Activated CD4-positive, alpha-beta T cell treated with anti-CD3 and anti-CD28 coated beads, Interleukin-2, amount 10 ng/mL, durations not matched to agents 7 days and 5 days (primary cell): ENCODE results near the gene SRGAP3. TPM values are rescaled to one million over a fixed set of nuclear protein-coding genes. Genes with fewer than 3 reads are reported as not detected.

Experiments used
- CTCF ChIA-PET: fragments of 350-600 bp; sonication (Branson Sonifier 250); formaldehyde crosslinking; loops from one replicate; lab custom pipeline; 2021; ENCODE audit warnings: antibody characterized with exemption; lab: Charles Lee
- POLR2A ChIA-PET: fragments of 350-600 bp; sonication (Branson Sonifier 250); formaldehyde crosslinking; loops from one replicate; lab custom pipeline; 2021; ENCODE audit warnings: antibody characterized with exemption; lab: Charles Lee
- DNase-seq: peaks from one replicate; pipeline ENCODE4 v3.0.0-alpha.2; 2020
- H3K27ac Mint-ChIP-seq: one replicate; pipeline ENCODE4 v1.8.0; 2021; ENCODE audit warnings: mild to moderate bottlenecking, moderate library complexity, mixed read lengths
- H3K27me3 Mint-ChIP-seq: one replicate; pipeline ENCODE4 v1.8.0; 2021; ENCODE audit warnings: mixed read lengths
- H3K36me3 Mint-ChIP-seq: one replicate; pipeline ENCODE4 v1.8.0; 2021; ENCODE audit warnings: low read depth, mixed read lengths
- H3K4me1 Mint-ChIP-seq: one replicate; pipeline ENCODE4 v1.8.0; 2021; ENCODE audit warnings: mixed read lengths
- H3K4me3 Mint-ChIP-seq: one replicate; pipeline ENCODE4 v1.8.0; 2021; ENCODE audit warnings: mild to moderate bottlenecking, moderate library complexity, mixed read lengths
- H3K9me3 Mint-ChIP-seq: one replicate; pipeline ENCODE4 v1.8.0; 2021; ENCODE audit warnings: mixed read lengths
- total RNA-seq, 2 experiments: library from RNA; stranded (reverse); gene quantifications; one replicate each; pipeline ENCODE4 v1.2.3, GENCODE V29; 2021

Gene SRGAP3
- total RNA-seq, 2 experiments from 2014 or later, result 3.2 to 4.0 TPM

GRCh38 chr3:9119331-9119730, 130.1 kb downstream of the SRGAP3 start:
- no peak for DNase-seq
- POLR2A ChIA-PET, result no interaction called here
- Mint-ChIP-seq H3K9me3 (peaks cover under 1% of the 10 kb centered on the region), H3K36me3 (no peaks in the 10 kb centered on the region), H3K4me3 (no peak overlapping the region), H3K27me3 (no peaks in the 10 kb centered on the region), H3K4me1 (no peaks in the 10 kb centered on the region), H3K27ac (no peak overlapping the region)
- CTCF ChIA-PET, result interaction anchor here (1.5 to 1.7 kb wide), 2 partner anchors 11 to 183 kb away, joined by 4 to 5 read pairs; no protein-coding TSS in a partner anchor

GRCh38 chr3:9118222-9118621, 131.2 kb downstream of the SRGAP3 start:
- Mint-ChIP-seq H3K4me1 (no peaks in the 10 kb centered on the region), H3K27me3 (no peaks in the 10 kb centered on the region), H3K27ac (no peak overlapping the region), H3K9me3 (peaks cover 4% of the 10 kb centered on the region), H3K36me3 (no peaks in the 10 kb centered on the region), H3K4me3 (no peak overlapping the region)
- ChIA-PET POLR2A (no interaction called here), CTCF (no interaction called here)
- DNase-seq, result no peak

- POLR2A ChIA-PET, result no interaction called here
- CTCF ChIA-PET, result interaction anchor here (0.6 kb wide), 1 partner anchor 268 kb away, joined by 5 read pairs; no protein-coding TSS in a partner anchor
Observed at GRCh38 chr3:9117220-9117619, 132.2 kb downstream of the SRGAP3 start.

GRCh38 chr3:9116336-9116735, 133.1 kb downstream of the SRGAP3 start:
- Mint-ChIP-seq H3K4me1 (no peaks in the 10 kb centered on the region), H3K27me3 (no peaks in the 10 kb centered on the region), H3K36me3 (no peaks in the 10 kb centered on the region), H3K4me3 (no peak overlapping the region), H3K27ac (no peak overlapping the region), H3K9me3 (peaks cover 4% of the 10 kb centered on the region)
- DNase-seq, result no peak
- ChIA-PET CTCF (no interaction called here), POLR2A (no interaction called here)

More at GRCh38 chr3:9117220-9117619, 132.2 kb downstream of the SRGAP3 start:
- DNase-seq, result no peak
- Mint-ChIP-seq H3K4me1 (no peaks in the 10 kb centered on the region), H3K9me3 (peaks cover 4% of the 10 kb centered on the region), H3K27ac (no peak overlapping the region), H3K36me3 (no peaks in the 10 kb centered on the region), H3K4me3 (no peak overlapping the region), H3K27me3 (no peaks in the 10 kb centered on the region)

GRCh38 chr3:9115336-9115735, 134.1 kb downstream of the SRGAP3 start:
- peaks cover 4% of the 10 kb centered on the region for H3K9me3 Mint-ChIP-seq
- POLR2A ChIA-PET, result no interaction called here
- H3K36me3 Mint-ChIP-seq, result no peaks in the 10 kb centered on the region
- no peaks in the 10 kb centered on the region for H3K27me3 Mint-ChIP-seq
- H3K4me3 Mint-ChIP-seq, result no peak overlapping the region
- CTCF ChIA-PET, result no interaction called here
- H3K4me1 Mint-ChIP-seq, result no peaks in the 10 kb centered on the region
- no peak overlapping the region for H3K27ac Mint-ChIP-seq
- no peak for DNase-seq

GRCh38 chr3:9113040-9113439, 136.4 kb downstream of the SRGAP3 start:
- ChIA-PET CTCF (no interaction called here), POLR2A (no interaction called here)
- H3K9me3 Mint-ChIP-seq, result peaks cover 4% of the 10 kb centered on the region
- H3K27ac Mint-ChIP-seq, result no peak overlapping the region
- no peaks in the 10 kb centered on the region for H3K36me3 Mint-ChIP-seq
- H3K4me1 Mint-ChIP-seq, result no peaks in the 10 kb centered on the region
- H3K4me3 Mint-ChIP-seq, result no peak overlapping the region
- no peaks in the 10 kb centered on the region for H3K27me3 Mint-ChIP-seq
- no peak for DNase-seq

- H3K36me3 Mint-ChIP-seq, result no peaks in the 10 kb centered on the region
- H3K4me1 Mint-ChIP-seq, result no peaks in the 10 kb centered on the region
- POLR2A ChIA-PET, result no interaction called here
- DNase-seq, result no peak
- H3K9me3 Mint-ChIP-seq, result peaks cover 4% of the 10 kb centered on the region
- no peaks in the 10 kb centered on the region for H3K27me3 Mint-ChIP-seq
- CTCF ChIA-PET, result no interaction called here
- H3K4me3 Mint-ChIP-seq, result no peak overlapping the region
- H3K27ac Mint-ChIP-seq, result no peak overlapping the region
Observed at GRCh38 chr3:9111866-9112265, 137.6 kb downstream of the SRGAP3 start.

GRCh38 chr3:9111417-9111816, 138.0 kb downstream of the SRGAP3 start:
- POLR2A ChIA-PET, result no interaction called here
- Mint-ChIP-seq H3K4me3 (no peak overlapping the region), H3K36me3 (no peaks in the 10 kb centered on the region), H3K27me3 (no peaks in the 10 kb centered on the region), H3K4me1 (no peaks in the 10 kb centered on the region), H3K9me3 (peaks cover 4% of the 10 kb centered on the region), H3K27ac (no peak overlapping the region)
- CTCF ChIA-PET, result no interaction called here
- DNase-seq, result no peak

GRCh38 chr3:9110802-9111201, 138.6 kb downstream of the SRGAP3 start:
- ChIA-PET POLR2A (no interaction called here), CTCF (no interaction called here)
- Mint-ChIP-seq H3K27ac (no peak overlapping the region), H3K4me1 (no peaks in the 10 kb centered on the region), H3K27me3 (no peaks in the 10 kb centered on the region), H3K4me3 (no peak overlapping the region), H3K9me3 (peaks cover 4% of the 10 kb centered on the region), H3K36me3 (no peaks in the 10 kb centered on the region)
- DNase-seq, result no peak

- CTCF ChIA-PET, result no interaction called here
- Mint-ChIP-seq H3K4me3 (no peak overlapping the region), H3K27ac (no peak overlapping the region), H3K36me3 (no peaks in the 10 kb centered on the region), H3K9me3 (peaks cover 4% of the 10 kb centered on the region), H3K4me1 (no peaks in the 10 kb centered on the region), H3K27me3 (no peaks in the 10 kb centered on the region)
- DNase-seq, result no peak
- POLR2A ChIA-PET, result no interaction called here
Observed at GRCh38 chr3:9110316-9110715, 139.1 kb downstream of the SRGAP3 start.

- Mint-ChIP-seq H3K27me3 (no peaks in the 10 kb centered on the region), H3K9me3 (peaks cover 4% of the 10 kb centered on the region), H3K4me1 (no peaks in the 10 kb centered on the region)
Observed at GRCh38 chr3:9109568-9109914, 139.9 kb downstream of the SRGAP3 start.

GRCh38 chr3:9108876-9109567, 140.4 kb downstream of the SRGAP3 start:
- ChIA-PET POLR2A (no interaction called here), CTCF (no interaction called here)
- Mint-ChIP-seq H3K27me3 (no peaks in the 10 kb centered on the region), H3K36me3 (no peaks in the 10 kb centered on the region), H3K4me1 (no peaks in the 10 kb centered on the region), H3K4me3 (no peak overlapping the region), H3K27ac (no peak overlapping the region), H3K9me3 (peaks cover under 1% of the 10 kb centered on the region)
- no peak for DNase-seq

More at GRCh38 chr3:9109568-9109914, 139.9 kb downstream of the SRGAP3 start:
- Mint-ChIP-seq H3K36me3 (no peaks in the 10 kb centered on the region), H3K4me3 (no peak overlapping the region), H3K27ac (no peak overlapping the region)
- ChIA-PET CTCF (no interaction called here), POLR2A (no interaction called here)
- no peak for DNase-seq

- ChIA-PET CTCF (interaction anchor here (1.5 kb wide), 1 partner anchor 12 kb away, joined by 5 read pairs; no protein-coding TSS in a partner anchor), POLR2A (no interaction called here)
- Mint-ChIP-seq H3K27me3 (no peaks in the 10 kb centered on the region), H3K9me3 (no peaks in the 10 kb centered on the region), H3K36me3 (no peaks in the 10 kb centered on the region), H3K4me1 (no peaks in the 10 kb centered on the region), H3K27ac (no peak overlapping the region), H3K4me3 (no peak overlapping the region)
- DNase-seq, result no peak
Observed at GRCh38 chr3:9107738-9108137, 141.7 kb downstream of the SRGAP3 start.

GRCh38 chr3:9105421-9105820, 144.0 kb downstream of the SRGAP3 start:
- CTCF ChIA-PET, result no interaction called here
- no peak for DNase-seq
- no peaks in the 10 kb centered on the region for H3K4me1 Mint-ChIP-seq

More at GRCh38 chr3:9105421-9105820, 144.0 kb downstream of the SRGAP3 start:
- POLR2A ChIA-PET, result no interaction called here
- no peaks in the 10 kb centered on the region for H3K36me3 Mint-ChIP-seq
- H3K27me3 Mint-ChIP-seq, result no peaks in the 10 kb centered on the region
- H3K9me3 Mint-ChIP-seq, result no peaks in the 10 kb centered on the region
- H3K4me3 Mint-ChIP-seq, result no peak overlapping the region
- H3K27ac Mint-ChIP-seq, result no peak overlapping the region
